Aorta (tissue), 5 donors: ENCODE results near the gene GFPT2. TPM values are rescaled to one million over a fixed set of nuclear protein-coding genes. Genes with fewer than 3 reads are reported as not detected.

Source experiments
- ATAC-seq: fragments of 200-7000 bp; cut with Tn5 transposase; one replicate; pipeline ENCODE4 v1.9.1; 2022; ENCODE audit warnings: moderate library complexity; ENCODE audit not compliant: low FRiP score
- DNase-seq, 2 donors: peaks; one replicate each; pipeline ENCODE4 v3.0.0-alpha.2; 2020
- H3K27ac ChIP-seq, 2 donors: one replicate each; pipeline ENCODE4 v1.5.1; 2013; ENCODE audit warnings: low read length in 2 of 2, mild to moderate bottlenecking in 2 of 2, moderate library complexity in 2 of 2, control low read depth in 1 of 2, inconsistent platforms in 1 of 2, low read depth in 1 of 2
- H3K27me3 ChIP-seq, 2 donors: one replicate each; pipeline ENCODE4 v1.6.1; 2013; ENCODE audit warnings: control low read depth in 1 of 2, low read length in 1 of 2, mild to moderate bottlenecking in 1 of 2, moderate library complexity in 1 of 2; ENCODE audit not compliant: insufficient read depth in 2 of 2, control insufficient read depth in 1 of 2
- H3K36me3 ChIP-seq, 2 donors: one replicate each; pipeline ENCODE4 v1.6.1; 2013; ENCODE audit warnings: control low read depth in 1 of 2, low read length in 1 of 2, mild to moderate bottlenecking in 1 of 2; ENCODE audit not compliant: insufficient read depth in 2 of 2, control insufficient read depth in 1 of 2
- H3K4me1 ChIP-seq, 2 donors: one replicate each; pipeline ENCODE4 v1.6.1; 2013; ENCODE audit warnings: low read length in 2 of 2, control low read depth in 1 of 2, mild to moderate bottlenecking in 1 of 2, moderate library complexity in 1 of 2; ENCODE audit not compliant: insufficient read depth in 2 of 2, control insufficient read depth in 1 of 2
- H3K4me3 ChIP-seq, 2 donors: one replicate each; pipeline ENCODE4 v1.5.1; 2013; ENCODE audit warnings: low read length in 2 of 2, control low read depth in 1 of 2, mild to moderate bottlenecking in 1 of 2
- H3K9me3 ChIP-seq: one replicate; pipeline ENCODE4 v1.6.1; 2013; ENCODE audit warnings: mild to moderate bottlenecking, low read length; ENCODE audit not compliant: control insufficient read depth
- WGBS, 2 donors: extraction: QIAGEN DNeasy Blood & Tissue Kit; methylation state at CpG; one replicate each; pipeline ENCODE4 v1.1.7; 2013; 5-methylcytosine and 5-hydroxymethylcytosine counted together
- intact Hi-C, 2 donors: fragments of 100-400 bp; cut with DNase I; formaldehyde crosslinking; loops; one replicate each; pipeline versions ENCODE4 v1.14.2 to v1.15.0; 2022
- polyA plus RNA-seq, 2 donors: library from polyadenylated mRNA; stranded (reverse); fragments of 200-250 nt; gene quantifications; one replicate each; pipeline ENCODE4 v1.2.3, GENCODE V29; 2013
- total RNA-seq, 2 donors: library from RNA; stranded (reverse); fragmentation: NEBNext Ultra II Directional; extraction: Animal tissue kit (Norgen Biotek cat#: 25700); gene quantifications; one replicate each; pipeline ENCODE4 v1.2.1, GENCODE V29; 2021
- donor health status: healthy with polysubstance abuse.
- donor health status: Bipolar disorder and iron deficiency.
- donor health status: DM: no; HTN: no; CAD: no.
- donor health status: DM: no; HTN: no; CAD: no.
- donor health status: DM: yes; HTN: yes; CAD: no.

GFPT2 gene
- total and polyA plus RNA-seq, 4 donors, result 1.1 to 60.2 (median 31.9) TPM

- Histone ChIP-seq H3K9me3 (no peaks in the 10 kb centered on the region), H3K4me3 (no peak overlapping the region), H3K27ac (no peak overlapping the region), H3K4me1 (no peaks in the 10 kb centered on the region), H3K36me3 (no peaks in the 10 kb centered on the region), H3K27me3 (no peaks in the 10 kb centered on the region)
- intact Hi-C loops, result no loop called here
- DNase-seq (no peak), ATAC-seq (no peak)
- WGBS, 2 donors, result 91 to 92% methylated on average over 15 of the region's 15 CpGs
These were observed 27.7 kb upstream of the GFPT2 start for GRCh38 chr5:180380856-180381255.

DNA sequence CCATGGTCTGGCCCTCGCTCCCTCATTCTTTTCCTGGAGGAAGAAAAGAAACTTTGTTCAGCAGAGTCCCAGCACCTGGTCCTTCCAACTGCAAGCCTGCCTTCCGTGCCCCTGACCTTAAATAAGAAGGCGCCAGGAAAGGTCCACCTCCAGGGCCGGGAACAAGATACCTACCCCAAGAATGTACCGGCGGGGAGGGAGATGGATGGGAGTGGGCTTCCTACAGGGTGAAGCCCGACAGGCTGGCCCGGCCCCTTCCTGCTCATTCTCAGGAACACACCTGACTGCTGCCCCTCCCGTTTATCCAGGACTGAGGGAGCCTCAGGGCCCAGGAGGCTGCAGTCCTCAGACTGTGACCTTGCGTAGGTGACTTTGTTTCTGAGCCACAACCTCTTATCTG is 27.3 kb upstream of the GFPT2 start:
- WGBS, 2 donors, result 96% methylated on average over 10 of the region's 10 CpGs
- ATAC-seq, result no peak
- intact Hi-C loops, result no loop called here
- Histone ChIP-seq H3K27me3 (no peaks in the 10 kb centered on the region), H3K9me3 (no peaks in the 10 kb centered on the region), H3K27ac (no peak overlapping the region), H3K4me1 (no peaks in the 10 kb centered on the region), H3K4me3 (no peak overlapping the region), H3K36me3 (no peaks in the 10 kb centered on the region)
- DNase-seq, result no peak

DNA sequence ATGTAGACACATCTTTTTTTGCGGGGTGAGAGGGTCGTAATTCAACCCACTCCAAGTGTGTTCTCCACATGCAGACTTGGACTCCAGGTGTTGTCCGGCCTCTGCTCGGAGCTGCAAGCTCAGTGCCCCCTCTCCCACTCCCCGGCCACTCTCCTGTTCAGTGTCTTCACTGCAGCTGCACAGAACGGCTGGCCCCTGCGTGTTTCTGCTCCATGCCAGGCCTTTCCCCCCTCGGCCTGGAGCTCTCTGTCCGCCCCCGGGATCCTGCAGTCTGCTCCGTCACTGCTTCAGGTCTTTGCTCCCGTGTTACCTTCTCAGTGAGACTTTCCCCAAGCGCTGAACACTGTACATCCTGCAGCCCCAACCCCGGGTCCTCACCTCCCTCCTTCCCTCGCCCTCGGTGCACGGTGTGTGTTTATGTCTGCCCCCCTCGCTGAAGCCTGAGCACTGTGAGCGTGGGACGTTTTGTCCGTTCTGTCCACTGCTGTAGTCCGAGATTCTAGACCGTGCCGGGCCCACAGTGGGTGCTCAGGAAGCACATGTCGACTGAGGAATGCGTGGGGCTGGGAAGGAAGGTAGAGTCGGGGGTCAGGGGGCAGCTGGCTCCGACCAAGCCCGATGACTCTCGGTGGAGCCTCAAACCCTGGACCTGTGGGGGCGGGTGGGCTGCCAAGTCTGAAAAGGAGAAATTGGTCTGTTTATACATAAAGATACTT is 26.4 kb upstream of the GFPT2 start:
- DNase-seq (no peak), ATAC-seq (no peak)
- 89 to 92% methylated on average over 31 of the region's 31 CpGs for WGBS, 2 donors
- Histone ChIP-seq H3K27me3 (no peaks in the 10 kb centered on the region), H3K4me3 (no peak overlapping the region), H3K9me3 (no peaks in the 10 kb centered on the region), H3K36me3 (no peaks in the 10 kb centered on the region), H3K4me1 (no peaks in the 10 kb centered on the region), H3K27ac (no peak overlapping the region)
- intact Hi-C loops, result no loop called here

GRCh38 chr5:180378438-180379344 is 25.6 kb upstream of the GFPT2 start:
- H3K27ac ChIP-seq, result no peak overlapping the region

DNA sequence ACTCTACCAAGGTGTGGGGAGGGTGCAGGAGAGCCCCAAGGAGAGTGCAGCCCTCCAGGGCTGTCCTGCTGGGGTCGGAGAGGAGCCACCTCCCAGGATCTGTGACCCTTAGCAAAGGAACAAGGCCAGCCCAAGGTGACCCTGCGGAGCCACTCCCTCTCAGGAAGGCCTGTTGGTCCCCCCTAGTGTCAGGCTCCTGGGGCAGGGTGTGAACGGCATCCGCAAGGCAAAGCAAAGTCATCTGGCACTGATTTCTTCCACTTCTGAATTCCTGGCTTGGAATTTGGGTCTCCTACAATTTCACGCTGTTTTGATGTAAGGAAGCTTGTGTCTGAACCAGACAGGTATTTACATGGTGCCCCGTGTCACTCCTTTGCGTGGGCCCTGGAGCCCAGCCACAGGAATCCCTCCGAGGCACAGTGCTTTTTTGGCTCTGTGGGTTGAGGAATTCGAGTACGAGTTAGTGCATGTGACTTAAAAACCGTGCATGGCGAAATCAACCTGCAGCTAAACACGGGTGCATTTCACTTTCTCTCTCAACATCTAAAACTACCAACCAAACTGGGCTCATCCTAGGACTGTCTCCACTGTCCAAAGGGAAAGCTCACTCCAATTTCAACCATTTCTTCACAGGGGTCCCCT is 24.5 kb upstream of the GFPT2 start:
- Histone ChIP-seq H3K36me3 (no peaks in the 10 kb centered on the region), H3K9me3 (no peaks in the 10 kb centered on the region), H3K4me3 (no peak overlapping the region), H3K27me3 (no peaks in the 10 kb centered on the region), H3K27ac (no peak overlapping the region), H3K4me1 (no peaks in the 10 kb centered on the region)
- intact Hi-C loops, result no loop called here
- DNase-seq (no peak), ATAC-seq (no peak)
- WGBS, 2 donors, result 83 to 90% methylated on average over 13 of the region's 13 CpGs

More at GRCh38 chr5:180378438-180379344, 25.6 kb upstream of the GFPT2 start:
- WGBS, 2 donors, result 42 to 47% methylated on average over 9 of the region's 9 CpGs
- ATAC-seq, result no peak
- no peaks in the 10 kb centered on the region for H3K36me3 ChIP-seq
- H3K4me1 ChIP-seq, result no peaks in the 10 kb centered on the region
- intact Hi-C loops, result no loop called here
- H3K27me3 ChIP-seq, result no peaks in the 10 kb centered on the region
- H3K9me3 ChIP-seq, result no peaks in the 10 kb centered on the region
- no peak for DNase-seq
- no peak overlapping the region for H3K4me3 ChIP-seq

DNA sequence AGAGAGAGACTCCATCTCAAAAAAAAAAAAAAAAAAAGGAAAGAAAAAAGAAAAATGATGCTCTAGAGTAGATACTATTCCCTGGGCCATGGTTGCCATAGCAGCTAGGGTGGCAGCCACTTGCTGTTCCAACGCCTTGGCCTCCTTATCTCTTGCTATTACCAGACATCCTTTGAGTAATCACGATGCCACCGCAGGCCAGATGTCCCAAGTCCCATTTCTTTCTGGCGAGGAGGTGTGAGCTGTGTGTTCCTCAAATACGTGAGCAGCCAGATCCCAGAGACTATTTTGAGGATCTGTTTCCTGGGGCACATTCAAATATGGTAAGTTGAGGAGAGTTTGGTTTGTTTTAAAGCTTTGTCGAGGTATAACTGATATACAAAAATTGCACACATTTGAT is 23.4 kb upstream of the GFPT2 start:
- Histone ChIP-seq H3K27me3 (no peaks in the 10 kb centered on the region), H3K9me3 (no peaks in the 10 kb centered on the region), H3K27ac (no peak overlapping the region), H3K36me3 (no peaks in the 10 kb centered on the region), H3K4me1 (no peaks in the 10 kb centered on the region), H3K4me3 (no peak overlapping the region)
- DNase-seq (no peak), ATAC-seq (no peak)
- 55 to 63% methylated on average over 6 of the region's 6 CpGs for WGBS, 2 donors
- intact Hi-C loops, result no loop called here

- intact Hi-C loops, result no loop called here
- DNase-seq, result no peak
These were observed 22.8 kb upstream of the GFPT2 start for GRCh38 chr5:180375955-180376354.

DNA sequence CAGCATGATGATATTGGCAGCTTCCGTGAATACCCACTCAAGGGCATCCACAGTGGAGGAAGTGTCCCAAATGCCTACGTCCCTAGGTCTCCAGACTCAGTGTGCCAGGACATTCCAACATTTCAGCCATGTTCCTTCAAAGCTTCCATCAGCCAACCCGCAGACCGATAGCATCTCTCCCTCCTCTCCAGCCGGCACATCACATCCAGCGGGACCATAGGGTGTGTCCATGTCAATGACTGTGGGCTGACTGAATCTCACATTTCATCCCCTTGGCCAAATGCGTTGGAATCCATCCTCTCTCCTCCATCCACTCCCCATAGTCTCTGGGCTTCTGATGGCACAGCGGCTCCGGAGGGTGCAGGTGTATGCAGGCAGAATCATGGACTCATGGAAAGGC is 22.2 kb upstream of the GFPT2 start:
- Histone ChIP-seq H3K36me3 (no peaks in the 10 kb centered on the region), H3K9me3 (no peaks in the 10 kb centered on the region), H3K27ac (no peak overlapping the region), H3K4me1 (no peaks in the 10 kb centered on the region), H3K27me3 (no peaks in the 10 kb centered on the region), H3K4me3 (no peak overlapping the region)
- intact Hi-C loops, result no loop called here
- DNase-seq (no peak), ATAC-seq (no peak)
- WGBS, 2 donors, result 91% methylated on average over 9 of the region's 9 CpGs

More at GRCh38 chr5:180375955-180376354, 22.8 kb upstream of the GFPT2 start:
- Histone ChIP-seq H3K4me3 (no peak overlapping the region), H3K27me3 (no peaks in the 10 kb centered on the region), H3K36me3 (no peaks in the 10 kb centered on the region), H3K27ac (no peak overlapping the region), H3K4me1 (no peaks in the 10 kb centered on the region), H3K9me3 (no peaks in the 10 kb centered on the region)
- no peak for ATAC-seq
- 94% methylated on average over 8 of the region's 8 CpGs for WGBS, 2 donors
